ENCODE measurements around the gene NTM. TPM values are rescaled to one million over a fixed set of nuclear protein-coding genes. Genes with fewer than 3 reads are reported as not detected.

NTM gene
- total RNA-seq = 64.2 and 65.2 TPM in 2 replicates

GRCh38 chr11:131370090-131370751 lies at the start of gene NTM:
NTM (plus strand) TSS chr11:131370615.

